Activated CD8-positive, alpha-beta memory T cell treated with anti-CD3 and anti-CD28 coated beads, Interleukin-2, amount 50 U/mL, for 24 hours (primary cell): ENCODE data around the gene C8G.

Source experiments
- DNase-seq: peaks from one replicate; pipeline ENCODE4 v3.0.0-alpha.2; 2020; ENCODE audit errors: extremely low read depth

Gene C8G

DNA sequence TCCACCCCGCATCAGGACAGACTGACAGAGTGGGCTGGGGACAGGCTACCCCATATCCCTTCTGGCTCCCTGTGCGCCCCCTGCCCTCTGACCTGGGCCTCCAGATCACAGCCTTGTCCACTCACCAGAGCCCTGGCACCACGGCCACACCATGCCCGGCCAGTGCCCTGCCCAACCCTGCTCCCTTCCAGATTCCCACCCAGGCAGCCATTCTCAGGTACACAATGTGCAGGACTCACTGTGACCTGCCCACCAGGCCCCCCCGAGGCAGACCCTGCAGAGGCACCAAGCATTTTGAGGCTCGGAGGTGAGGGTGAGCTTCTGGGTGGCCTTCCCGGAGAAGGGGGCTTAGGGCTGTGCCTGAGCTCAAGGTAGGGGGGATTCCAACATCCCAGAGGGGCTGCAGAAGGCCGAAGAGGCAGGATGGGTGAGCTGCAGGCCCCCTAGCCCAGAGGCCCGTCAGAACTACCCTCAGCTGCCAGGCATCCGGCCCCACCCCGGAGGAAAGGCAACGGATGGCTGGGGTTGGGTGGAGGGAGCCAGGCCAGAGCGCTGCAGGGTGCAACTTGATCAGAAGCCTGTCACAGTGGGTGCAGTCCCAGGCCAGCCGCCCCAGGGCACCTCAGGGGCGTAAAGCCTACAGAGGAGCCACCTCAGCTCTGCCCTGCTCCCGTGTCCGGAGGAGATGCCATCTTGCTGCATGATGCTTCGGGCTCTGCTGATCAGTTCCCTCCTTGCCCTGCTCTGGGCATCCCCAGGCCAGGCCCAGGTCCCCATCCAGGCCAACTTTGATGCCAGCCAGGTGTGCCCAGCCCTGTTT is 37.4 kb downstream of the C8G start, which contains the start of gene LCNL1:
Gene LCNL1, plus strand, starts transcription at position 762 of the 820 bp plus-strand sequence. CDS start 594 bp downstream, outside the sequence.
- no peak for DNase-seq

- no peak for DNase-seq
Measured at GRCh38 chr9:136983167-136983566, 38.1 kb downstream of the C8G start.

- DNase-seq: no peak
Measured at GRCh38 chr9:136983656-136984314, 38.7 kb downstream of the C8G start.

GRCh38 chr9:136984464-136985026 is 39.5 kb downstream of the C8G start:
- DNase-seq: no peak

DNA sequence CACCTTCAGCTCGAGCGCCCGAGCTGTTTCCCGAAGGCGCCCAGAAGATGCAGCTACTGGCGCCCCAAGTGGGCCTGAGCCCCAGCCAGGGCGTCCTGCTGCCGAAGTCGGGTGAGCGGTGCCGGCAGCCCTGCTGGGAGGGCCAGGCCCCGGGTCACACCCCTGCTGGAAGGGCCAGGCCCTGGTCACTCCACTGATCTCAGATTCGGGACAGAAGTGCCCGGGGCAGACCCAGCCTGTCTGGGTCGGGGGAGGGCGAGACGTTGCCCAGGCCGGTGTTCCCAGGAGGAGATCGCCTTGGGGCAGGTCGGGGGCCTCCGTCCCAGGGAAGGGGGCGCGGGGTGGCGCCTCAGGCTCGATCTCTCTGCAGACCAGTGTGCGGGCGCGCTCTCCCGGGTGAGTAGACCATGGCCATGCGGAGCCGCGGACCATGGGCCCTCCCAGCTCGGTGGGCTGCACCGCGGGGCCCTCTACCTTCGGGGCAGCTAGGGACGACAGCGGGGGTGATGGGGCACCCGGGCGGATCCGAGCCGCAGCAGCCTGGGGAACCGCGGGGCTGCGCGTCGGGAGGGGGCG is 40.1 kb downstream of the C8G start:
- no peak for DNase-seq

- no peak for DNase-seq
Measured at GRCh38 chr9:136985853-136986252, 40.8 kb downstream of the C8G start.

GRCh38 chr9:136988872-136989271 is 43.8 kb downstream of the C8G start:
- DNase-seq: no peak

DNA sequence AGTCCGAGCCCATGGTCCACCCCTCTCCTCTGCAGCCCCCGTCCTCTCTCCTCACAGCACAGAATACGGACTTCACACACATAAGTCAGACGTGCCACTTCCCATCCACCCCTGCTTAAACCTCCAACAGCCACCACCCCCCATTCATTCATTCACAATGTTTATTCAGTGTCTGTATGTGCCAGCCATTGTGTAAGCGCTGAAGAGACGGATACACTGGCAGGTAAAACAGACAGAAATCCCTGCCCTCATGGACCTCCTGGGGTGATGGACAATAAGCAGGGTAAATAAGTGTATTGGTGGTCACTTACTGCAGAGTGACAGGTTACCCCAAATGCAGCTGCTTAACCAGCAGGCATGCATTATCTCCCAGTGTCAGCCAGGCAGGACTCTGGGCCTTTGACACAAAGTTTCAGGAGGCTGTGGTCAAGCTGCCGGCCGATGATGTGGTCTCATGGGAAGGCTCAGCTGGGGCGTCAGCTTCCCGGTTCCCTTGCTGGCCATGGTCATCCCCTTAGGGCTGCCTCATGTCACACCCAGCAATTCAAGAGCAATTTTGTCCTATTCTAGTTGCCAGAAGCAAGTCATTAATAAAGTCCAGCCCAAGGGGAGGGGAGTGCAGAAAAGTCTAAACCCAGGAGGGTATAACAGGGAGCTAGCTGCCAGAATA is 45.3 kb downstream of the C8G start:
- DNase-seq: no peak

GRCh38 chr9:136991993-136992818 is 47.2 kb downstream of the C8G start, which contains the start of gene PAXX:
Gene PAXX (plus strand): TSS chr9:136992422. CDS start chr9:136992444, 22 bp downstream.
- peak; percentile 85 for DNase-seq

- no peak for DNase-seq
Measured at GRCh38 chr9:136992819-136993369, 47.9 kb downstream of the C8G start.

DNA sequence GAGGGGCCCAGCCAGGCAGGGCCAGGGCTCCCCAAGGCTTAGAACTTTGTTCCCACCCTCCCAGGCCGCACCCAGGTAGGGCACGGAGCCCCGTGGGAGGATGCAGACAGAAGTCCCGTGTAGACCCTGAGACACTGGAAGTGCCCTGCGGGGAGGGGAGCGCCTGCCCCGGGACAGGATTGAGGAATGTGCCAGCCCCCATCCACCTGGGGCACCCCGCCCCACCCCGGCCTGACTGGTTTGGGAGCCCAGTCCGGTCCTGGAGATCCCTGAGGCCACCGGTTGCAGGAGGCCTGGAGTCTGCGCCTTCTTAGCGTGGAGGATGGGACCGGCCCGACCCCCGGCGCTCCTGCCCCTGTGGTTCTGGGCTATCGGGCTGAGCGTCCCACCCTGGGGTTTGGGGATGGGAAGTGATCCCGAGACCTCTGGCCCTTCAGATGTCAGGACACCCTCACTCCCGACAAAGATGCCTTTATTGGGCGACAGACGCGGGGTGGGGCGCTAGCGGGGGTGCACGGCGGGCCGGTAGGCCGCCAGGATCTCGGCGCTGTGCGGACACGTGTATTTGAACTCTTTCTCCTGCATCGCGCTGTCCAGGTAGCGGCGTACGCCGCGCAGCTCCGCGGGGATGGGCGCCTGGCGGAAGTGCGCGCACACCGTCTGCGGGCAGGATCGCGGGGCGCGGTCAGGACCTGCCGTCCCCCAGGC is 49.3 kb downstream of the C8G start:
- no peak for DNase-seq

DNA sequence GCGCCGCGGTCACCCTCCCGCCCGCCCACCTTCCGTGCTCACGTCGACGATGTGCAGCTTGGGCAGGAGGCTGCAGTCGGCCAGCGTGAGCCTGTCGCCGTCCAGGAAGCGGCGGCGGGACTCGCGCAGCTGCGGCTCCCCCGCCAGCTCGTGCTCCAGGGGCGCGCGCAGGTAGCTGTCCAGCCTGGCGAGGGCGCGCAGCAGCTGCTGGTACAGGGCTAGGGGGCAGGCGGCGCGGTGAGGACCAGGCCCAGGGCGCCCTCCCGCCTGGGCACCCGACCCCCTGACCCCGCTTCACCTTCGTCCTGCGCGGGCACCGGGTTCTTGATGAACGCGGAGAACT is 49.8 kb downstream of the C8G start:
- DNase-seq: no peak

GRCh38 chr9:136995362-136995761 is 50.3 kb downstream of the C8G start:
- DNase-seq: no peak

GRCh38 chr9:136995772-136996311 is 50.8 kb downstream of the C8G start:
- no peak for DNase-seq
